A549 (cell line): ENCODE measurements around the gene ATP2C2. TPM values are rescaled to one million over a fixed set of nuclear protein-coding genes. Genes with fewer than 3 reads are reported as not detected.
A peak's percentile ranks its signal among the peaks of the same experiment; 100 is the strongest.

Experiments
- ATAC-seq, 2 experiments: fragments of 200-7000 bp in 1 of 2; fragments of >200 bp in 1 of 2; cut with Nextera tagmentation in 1 of 2; cut with Tn5 transposase in 1 of 2; 3 replicates each; pipeline versions ENCODE4 v1.8.0 to v1.9.1; 2018 to 2020; ENCODE audit warnings: mild to moderate bottlenecking in 1 of 2, moderate library complexity in 1 of 2
- CTCF ChIA-PET: fragments of 300-600 bp; sonication (Branson Sonifier 250); formaldehyde crosslinking; extraction: SDS; loops from one replicate; lab custom pipeline; 2021; ENCODE audit warnings: antibody characterized with exemption, inconsistent platforms; lab: Yijun Ruan, JAX
- POLR2A ChIA-PET: fragments of 350-600 bp; formaldehyde crosslinking; extraction: SDS; loops from one replicate; lab custom pipeline; 2021; ENCODE audit warnings: antibody characterized with exemption, inconsistent platforms; lab: Yijun Ruan, JAX
- DNase-seq, 2 experiments: peaks; one replicate each; pipeline versions ENCODE4 v3.0.0 to v3.0.0-alpha.2; 2011 to 2016; ENCODE audit warnings: low read depth in 1 of 2, low spot score in 1 of 2
- FAIRE-seq: peaks from 2 replicates; lab custom pipeline; 2011; peaks lifted over from hg19 to GRCh38; lab: Jason Lieb, UNC
- H3K27ac ChIP-seq, 2 experiments: fragments of >200 bp; sonication (Bioruptor Twin); formaldehyde crosslinking; 3 replicates each; pipeline ENCODE4 v1.5.1; 2016 to 2017
- H3K4me1 ChIP-seq: fragments of >200 bp; sonication (Bioruptor Twin); formaldehyde crosslinking; 3 replicates; pipeline ENCODE4 v1.6.1; 2016
- H3K4me2 ChIP-seq: fragments of >200 bp; sonication (Bioruptor Twin); formaldehyde crosslinking; 3 replicates; pipeline ENCODE4 v1.6.1; 2016
- H3K4me3 ChIP-seq: fragments of >200 bp; sonication (Bioruptor Twin); formaldehyde crosslinking; 3 replicates; pipeline ENCODE4 v1.5.1; 2016
- H3K9me3 ChIP-seq: fragments of >200 bp; sonication (Bioruptor Twin); formaldehyde crosslinking; 3 replicates; pipeline ENCODE4 v1.6.1; 2016
- CBX8 ChIP-seq: fragments of 200-600 bp; sonication (generic); IDR thresholded peaks from 2 replicates; pipeline ENCODE4 v1.6.1; 2016
- CTCF ChIP-seq: fragments of >200 bp; sonication (Bioruptor Twin); formaldehyde crosslinking; IDR thresholded peaks from 3 replicates; pipeline ENCODE4 v1.5.1; 2016
- HOXB5 ChIP-seq: fragments of 250-450 bp; sonication (Bioruptor Pico); IDR thresholded peaks from 2 replicates; pipeline ENCODE4 v1.5.0; 2020; ENCODE audit warnings: mild to moderate bottlenecking, moderate library complexity
- JUN ChIP-seq, 2 experiments: fragments of >200 bp; sonication (Bioruptor Twin); formaldehyde crosslinking; IDR thresholded peaks; 2 replicates in 1 of 2; 3 replicates in 1 of 2; pipeline ENCODE4 v1.6.1; 2016 to 2017
- MAZ ChIP-seq: fragments of 150-350 bp; IDR thresholded peaks from 2 replicates; pipeline ENCODE4 v1.6.1; 2014; ENCODE audit warnings: antibody characterized with exemption, low read depth, low read length, borderline replicate concordance
- NFE2L2 ChIP-seq: fragments of 150-350 bp; conservative IDR thresholded peaks from 2 replicates; pipeline ENCODE4 v1.6.1; 2014; ENCODE audit warnings: low read length
- NR3C1 ChIP-seq: fragments of >200 bp; sonication (Bioruptor Twin); formaldehyde crosslinking; IDR thresholded peaks from 3 replicates; pipeline ENCODE4 v1.6.1; 2017
- RAD21 ChIP-seq, 2 experiments: fragments of >200 bp in 1 of 2; sonication (Bioruptor Twin) in 1 of 2; formaldehyde crosslinking in 1 of 2; IDR thresholded peaks in 1 of 2; conservative IDR thresholded peaks in 1 of 2; 2 replicates in 1 of 2; 3 replicates in 1 of 2; pipeline ENCODE4 v1.6.1; 2012 to 2018; ENCODE audit warnings: inconsistent platforms in 1 of 2
- REST ChIP-seq: fragments of 200-600 bp; sonication (generic); IDR thresholded peaks from 2 replicates; pipeline ENCODE4 v1.6.1; 2016; ENCODE audit warnings: antibody characterized with exemption, mild to moderate bottlenecking, moderate library complexity
- RFX5 ChIP-seq: fragments of 450-650 bp; IDR thresholded peaks from 2 replicates; pipeline ENCODE4 v1.7.1; 2014; ENCODE audit warnings: antibody characterized with exemption, mild to moderate bottlenecking, moderate library complexity
- TFCP2L1 ChIP-seq: fragments of 250-450 bp; sonication (Bioruptor Pico); IDR thresholded peaks from 2 replicates; pipeline ENCODE4 v1.5.0; 2021; ENCODE audit warnings: mild to moderate bottlenecking
- ZC3H11A ChIP-seq: fragments of 450-650 bp; IDR thresholded peaks from 2 replicates; pipeline ENCODE4 v1.6.1; 2014; ENCODE audit warnings: antibody characterized with exemption, mild to moderate bottlenecking
- WGBS: methylation state at CpG from one replicate; pipeline ENCODE4 v1.1.6; 2017; ENCODE audit errors: missing lambda C conversion rate; 5-methylcytosine and 5-hydroxymethylcytosine counted together
- polyA plus RNA-seq, 4 experiments: library from polyadenylated mRNA; depleted of rRNA in 3 of 4; stranded (reverse); fragments of >200 nt; fragmentation: RNase III in 1 of 4; extraction: RNeasy Plus Mini Kit Qiagen cat#74134 plus additional on column Dnase treatment in 1 of 4; gene quantifications; 2 replicates in 3 of 4; 3 replicates in 1 of 4; pipeline ENCODE4 v1.2.3, GENCODE V29; 2011 to 2017

ATP2C2 gene
- polyA plus RNA-seq, 2 of the 4 experiments (the other 2 are of a cell fraction), result 0.14 to 0.17 TPM

GRCh38 chr16:84412262-84412661 lies 43.9 kb downstream of the ATP2C2 start:
- POLR2A ChIA-PET, result no interaction called here
- DNase-seq, result no peak
- no peak for TF ChIP-seq CTCF
- no peak for TF ChIP-seq NR3C1
- no peak for TF ChIP-seq REST
- TF ChIP-seq, all 56 proteins: peak for 0
- Histone ChIP-seq H3K4me3 (no peak overlapping the region), H3K4me2 (no peak overlapping the region), H3K27ac (no peak overlapping the region), H3K9me3 (no peaks in the 10 kb centered on the region), H3K4me1 (no peaks in the 10 kb centered on the region)
- ATAC-seq, result no peak
- CTCF ChIA-PET, result interaction anchor here (0.9 to 2.6 kb wide), 4 partner anchors 9 to 135 kb away, joined by 3 to 5 read pairs (median 3); no protein-coding TSS in a partner anchor
- FAIRE-seq, result no peak
- WGBS, result 59% methylated on average over 11 of the region's 11 CpGs

DNA sequence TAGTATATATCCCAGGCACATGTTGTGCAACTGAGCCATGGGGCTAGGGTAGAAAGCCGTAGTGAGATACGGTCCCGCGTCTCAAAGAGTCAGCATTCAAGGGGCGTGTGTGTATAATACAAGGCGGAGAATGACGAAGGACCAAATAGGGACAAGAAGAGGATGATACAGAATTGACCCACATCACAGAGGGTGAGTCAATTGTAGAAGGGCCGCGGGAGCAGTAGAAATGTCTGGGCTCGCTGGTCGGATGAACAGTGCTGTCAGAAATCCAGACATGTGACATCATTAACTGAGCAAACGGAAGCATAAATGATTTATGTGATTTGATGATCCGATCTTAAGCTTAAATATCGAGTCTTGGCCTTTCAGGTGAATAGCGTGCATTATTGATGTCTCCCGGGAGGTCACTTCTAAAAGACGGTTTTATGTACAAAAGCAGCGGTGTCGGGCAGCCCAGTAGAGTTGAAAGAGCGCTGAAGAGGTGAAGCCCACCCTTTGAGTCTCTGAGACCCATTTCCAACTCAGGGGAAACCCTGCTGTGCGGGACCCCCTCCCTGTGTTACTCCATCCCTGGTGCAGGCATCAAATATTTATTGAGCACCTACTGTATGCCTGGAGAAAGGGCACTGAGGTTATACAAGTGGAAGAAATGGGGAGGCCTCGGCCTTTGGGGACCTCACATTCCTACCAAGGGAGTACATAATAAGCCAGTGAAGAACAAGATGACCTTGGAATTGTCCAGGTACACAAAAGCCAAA lies 45.1 kb downstream of the ATP2C2 start:
- Histone ChIP-seq H3K9me3 (no peaks in the 10 kb centered on the region), H3K4me2 (no peak overlapping the region), H3K4me1 (no peaks in the 10 kb centered on the region), H3K27ac (no peak overlapping the region), H3K4me3 (no peak overlapping the region)
- TF ChIP-seq CBX8, result no peak
- 72% methylated on average over 22 of the region's 22 CpGs for WGBS
- no peak for ATAC-seq
- FAIRE-seq, result no peak
- DNase-seq, result no peak
- ChIA-PET CTCF (interaction anchor here (0.5 to 1.4 kb wide), 3 partner anchors 16 to 137 kb away, joined by 3 read pairs; no protein-coding TSS in a partner anchor), POLR2A (no interaction called here)

DNA sequence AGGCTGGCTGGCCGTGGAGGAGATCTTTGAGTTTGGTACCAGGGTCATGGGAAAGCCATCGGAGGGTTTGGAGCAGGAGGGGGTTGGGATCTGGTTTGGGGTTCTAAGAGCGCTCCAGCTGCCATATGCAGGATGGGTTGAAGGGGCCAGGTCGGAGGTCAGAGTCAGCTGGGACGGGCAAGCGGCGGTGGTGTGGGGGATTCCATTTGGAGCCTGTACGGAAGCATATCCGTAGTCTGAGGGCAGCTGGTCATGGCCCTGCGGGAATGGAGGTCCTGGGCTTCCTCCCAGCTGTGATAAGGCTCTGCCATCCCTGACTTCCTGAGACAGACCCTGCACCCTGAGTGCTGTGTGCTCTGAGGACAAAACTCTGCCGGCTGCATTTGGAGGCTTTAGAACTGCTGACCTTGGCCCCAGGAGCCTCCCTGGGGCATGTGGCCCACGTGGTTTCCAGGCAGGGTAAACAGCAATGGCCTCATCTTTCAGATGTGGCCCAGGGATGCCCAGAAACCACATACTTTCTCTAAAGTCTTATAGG lies 46.5 kb downstream of the ATP2C2 start:
- POLR2A ChIA-PET, result no interaction called here
- no peak for DNase-seq
- H3K4me1 ChIP-seq, result no peaks in the 10 kb centered on the region
- no peak for FAIRE-seq
- TF ChIP-seq JUN (IDR thresholded peaks at IDR 0.05) (no peak), HOXB5 (no peak), ZC3H11A (no peak), RFX5 (no peak), MAZ (no peak), NFE2L2 (no peak), TFCP2L1 (CRISPR knock-in tag) (no peak), RAD21 (conservative IDR thresholded peaks at IDR 0.05 in 1 of 2, IDR thresholded peaks at IDR 0.05 in 1 of 2) (no peak)
- peak in 1 of 2 experiments; percentile 12; a peak in 1 of 6 replicates for ATAC-seq
- no peak overlapping the region for H3K4me2 ChIP-seq
- no peak overlapping the region for H3K27ac ChIP-seq
- WGBS, result 63% methylated on average over 11 of the region's 12 CpGs
- CTCF ChIA-PET, result no interaction called here
- H3K4me3 ChIP-seq, result no peak overlapping the region
- H3K9me3 ChIP-seq, result no peaks in the 10 kb centered on the region
